ENCODE results near the gene CD164L2.
A peak's percentile ranks its signal among the peaks of the same experiment; 100 is the strongest.
"Not testable (repeated sequence)": the region's sequence is repeated elsewhere in the genome, so short reads cannot be mapped to it uniquely, and the experiment has no call there.

The CD164L2 gene

GRCh38 chr1:27392096-27392777 lies 9.1 kb upstream of the CD164L2 start, which contains the start of gene GPR3:
TSS of gene GPR3 (plus strand) at chr1:27392622. CDS start at chr1:27393799, 1,177 bp downstream.
- peak within 1 kb of the TSS; percentile 57 to 91 for H2BK12ac ChIP-seq (ENCODE audit: low read length in 2 of 2)
- H3K14ac ChIP-seq (ENCODE audit: low read length in 2 of 2): no peak within 1 kb of the TSS
- H3K23ac ChIP-seq (ENCODE audit: low read length in 2 of 2): no peak within 1 kb of the TSS
- DNase-seq: peak; percentile 94
- 9% methylated on average over 62 of the region's 69 CpGs for WGBS
- no peaks in the 10 kb centered on the region for H3K9me3 ChIP-seq (ENCODE audit: control insufficient read depth, low read length)
- H4K91ac ChIP-seq (ENCODE audit: low read length): peak within 1 kb of the TSS; percentile 72
- H3K18ac ChIP-seq (ENCODE audit: low read depth in 1 of 2, low read length in 2 of 2): peak within 1 kb of the TSS; percentile 63 to 82
- peaks cover 18% of the 10 kb centered on the region for H3K4me1 ChIP-seq (ENCODE audit: control insufficient read depth, insufficient read depth, low read depth, low read length)
- peaks cover 0 to 6% of the 10 kb centered on the region in 2 experiments for H3K36me3 ChIP-seq (ENCODE audit: control insufficient read depth in 1 of 2, insufficient read depth in 2 of 2, low read depth in 1 of 2, low read length in 2 of 2)
- H3K79me1 ChIP-seq (replicated peaks; ENCODE audit: low read length, poor library complexity, severe bottlenecking): peaks cover 6% of the 10 kb centered on the region
- H2AFZ ChIP-seq (ENCODE audit: low read depth, low read length): peak within 1 kb of the TSS; percentile 67
- peak within 1 kb of the TSS; percentile 95 for H3K9ac ChIP-seq (ENCODE audit: low read length)
- peak within 1 kb of the TSS; percentile 94 for H2BK15ac ChIP-seq (ENCODE audit: low read depth, poor library complexity, severe bottlenecking)
- H2BK5ac ChIP-seq (ENCODE audit: low read depth, low read length, poor library complexity, severe bottlenecking): peak within 1 kb of the TSS; percentile 47
- H2AK5ac ChIP-seq (ENCODE audit: low read length, severe bottlenecking): peak within 1 kb of the TSS; percentile 37
- H3K4ac ChIP-seq (ENCODE audit: low read depth in 1 of 2, low read length in 2 of 2): peak within 1 kb of the TSS; percentile 58 to 79
- peak within 1 kb of the TSS; percentile 80 for H4K8ac ChIP-seq (ENCODE audit: low read length)
- H3K27me3 ChIP-seq (ENCODE audit: control insufficient read depth in 1 of 2, insufficient read depth in 1 of 2, low read length in 2 of 2): peaks cover 0 to 8% of the 10 kb centered on the region in 2 experiments
- peak within 1 kb of the TSS; percentile 78 for H2BK120ac ChIP-seq (ENCODE audit: low read depth, low read length)
- peak within 1 kb of the TSS; percentile 68 to 88 for H3K4me3 ChIP-seq (ENCODE audit: insufficient read depth in 1 of 2, low read depth in 1 of 2, low read length in 2 of 2)
- H3K27ac ChIP-seq (ENCODE audit: low read length, poor library complexity, severe bottlenecking): no peak within 1 kb of the TSS
- H3K4me2 ChIP-seq (ENCODE audit: low read length, poor library complexity, severe bottlenecking): peak within 1 kb of the TSS; percentile 94

DNA sequence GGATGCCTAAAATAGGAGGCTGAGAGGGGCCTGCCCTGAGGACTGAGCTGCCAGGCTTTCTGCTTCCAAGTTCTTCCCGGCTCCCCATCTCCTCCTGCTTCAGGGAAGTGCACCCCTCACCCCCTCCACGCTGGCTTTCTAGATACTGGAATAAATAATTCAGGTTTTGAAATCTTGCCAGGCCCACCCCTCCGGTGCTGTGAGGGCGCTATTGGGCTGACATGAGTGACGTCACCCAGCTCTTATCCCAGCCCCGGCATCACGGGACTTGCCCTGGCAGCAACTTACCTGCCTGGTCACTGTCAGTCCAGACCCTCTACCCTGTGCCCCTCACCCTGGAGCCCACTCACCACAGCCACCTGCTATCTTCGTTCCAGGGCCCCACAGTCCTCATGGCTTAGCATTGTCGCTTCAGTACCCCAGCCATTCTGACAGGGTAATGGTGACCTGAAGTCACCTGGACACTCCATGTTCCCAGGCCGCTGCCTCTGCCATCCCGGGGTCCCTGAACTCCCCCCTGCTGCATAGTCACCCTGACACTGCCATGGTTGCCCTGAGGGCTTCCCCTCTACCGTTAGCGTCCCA lies 8.5 kb upstream of the CD164L2 start:
- H3K4me3 ChIP-seq (ENCODE audit: insufficient read depth in 1 of 2, low read depth in 1 of 2, low read length in 2 of 2): peak overlapping the region in 1 of 2 experiments; percentile 88
- no peak overlapping the region for H2BK120ac ChIP-seq (ENCODE audit: low read depth, low read length)
- H3K36me3 ChIP-seq (ENCODE audit: control insufficient read depth in 1 of 2, insufficient read depth in 2 of 2, low read depth in 1 of 2, low read length in 2 of 2): peaks cover 0 to 6% of the 10 kb centered on the region in 2 experiments
- peak overlapping the region; percentile 94 for H3K4me2 ChIP-seq (ENCODE audit: low read length, poor library complexity, severe bottlenecking)
- peak overlapping the region; percentile 57 to 91 for H2BK12ac ChIP-seq (ENCODE audit: low read length in 2 of 2)
- H3K9me3 ChIP-seq (ENCODE audit: control insufficient read depth, low read length): no peaks in the 10 kb centered on the region
- no peak for DNase-seq
- 60% methylated on average over 13 of the region's 13 CpGs for WGBS
- no peak overlapping the region for H2AFZ ChIP-seq (ENCODE audit: low read depth, low read length)
- no peak overlapping the region for H3K27ac ChIP-seq (ENCODE audit: low read length, poor library complexity, severe bottlenecking)
- peak overlapping the region; percentile 94 for H2BK15ac ChIP-seq (ENCODE audit: low read depth, poor library complexity, severe bottlenecking)
- H3K79me1 ChIP-seq (replicated peaks; ENCODE audit: low read length, poor library complexity, severe bottlenecking): peaks cover 6% of the 10 kb centered on the region
- peak overlapping the region; percentile 95 for H3K9ac ChIP-seq (ENCODE audit: low read length)
- no peak overlapping the region for H3K23ac ChIP-seq (ENCODE audit: low read length in 2 of 2)
- peaks cover 18% of the 10 kb centered on the region for H3K4me1 ChIP-seq (ENCODE audit: control insufficient read depth, insufficient read depth, low read depth, low read length)
- no peak overlapping the region for H2BK5ac ChIP-seq (ENCODE audit: low read depth, low read length, poor library complexity, severe bottlenecking)
- peak overlapping the region; percentile 80 for H4K8ac ChIP-seq (ENCODE audit: low read length)
- H2AK5ac ChIP-seq (ENCODE audit: low read length, severe bottlenecking): peak overlapping the region; percentile 2
- H3K18ac ChIP-seq (ENCODE audit: low read depth in 1 of 2, low read length in 2 of 2): peak overlapping the region in 1 of 2 experiments; percentile 73
- H3K14ac ChIP-seq (ENCODE audit: low read length in 2 of 2): no peak overlapping the region
- H4K91ac ChIP-seq (ENCODE audit: low read length): peak overlapping the region; percentile 72
- peak overlapping the region in 1 of 2 experiments; percentile 17 for H3K4ac ChIP-seq (ENCODE audit: low read depth in 1 of 2, low read length in 2 of 2)
- peaks cover 4 to 8% of the 10 kb centered on the region in 2 experiments for H3K27me3 ChIP-seq (ENCODE audit: control insufficient read depth in 1 of 2, insufficient read depth in 1 of 2, low read length in 2 of 2)

GRCh38 chr1:27388337-27389005 lies 5.3 kb upstream of the CD164L2 start:
- Histone ChIP-seq H3K14ac (ENCODE audit: low read length in 2 of 2) (no peak overlapping the region), H3K9ac (ENCODE audit: low read length) (no peak overlapping the region), H2BK5ac (ENCODE audit: low read depth, low read length, poor library complexity, severe bottlenecking) (no peak overlapping the region), H4K91ac (ENCODE audit: low read length) (no peak overlapping the region), H2BK120ac (ENCODE audit: low read depth, low read length) (no peak overlapping the region), H2BK15ac (ENCODE audit: low read depth, poor library complexity, severe bottlenecking) (no peak overlapping the region), H3K27ac (ENCODE audit: low read length, poor library complexity, severe bottlenecking) (no peak overlapping the region), H3K23ac (ENCODE audit: low read length in 2 of 2) (no peak overlapping the region), H3K4me1 (ENCODE audit: control insufficient read depth, insufficient read depth, low read depth, low read length) (peaks cover 16% of the 10 kb centered on the region), H3K27me3 (ENCODE audit: control insufficient read depth in 1 of 2, insufficient read depth in 1 of 2, low read length in 2 of 2) (peaks cover 8 to 10% of the 10 kb centered on the region in 2 experiments), H3K9me3 (ENCODE audit: control insufficient read depth, low read length) (no peaks in the 10 kb centered on the region), H3K4ac (ENCODE audit: low read depth in 1 of 2, low read length in 2 of 2) (no peak overlapping the region), H2BK12ac (ENCODE audit: low read length in 2 of 2) (no peak overlapping the region), H3K4me2 (ENCODE audit: low read length, poor library complexity, severe bottlenecking) (no peak overlapping the region), H3K18ac (ENCODE audit: low read depth in 1 of 2, low read length in 2 of 2) (no peak overlapping the region), H4K8ac (ENCODE audit: low read length) (no peak overlapping the region), H2AK5ac (ENCODE audit: low read length, severe bottlenecking) (no peak overlapping the region), H3K36me3 (ENCODE audit: control insufficient read depth in 1 of 2, insufficient read depth in 2 of 2, low read depth in 1 of 2, low read length in 2 of 2) (no peaks in the 10 kb centered on the region), H2AFZ (ENCODE audit: low read depth, low read length) (no peak overlapping the region), H3K79me1 (replicated peaks; ENCODE audit: low read length, poor library complexity, severe bottlenecking) (peaks cover 3% of the 10 kb centered on the region), H3K4me3 (ENCODE audit: insufficient read depth in 1 of 2, low read depth in 1 of 2, low read length in 2 of 2) (no peak overlapping the region)
- DNase-seq: peak; percentile 52
- 41% methylated on average over 5 of the region's 5 CpGs for WGBS

GRCh38 chr1:27384797-27385196 lies 1.7 kb upstream of the CD164L2 start:
- not testable (repeated sequence) for H3K79me1 ChIP-seq (replicated peaks; ENCODE audit: low read length, poor library complexity, severe bottlenecking); H3K4ac ChIP-seq (ENCODE audit: low read depth in 1 of 2, low read length in 2 of 2)

More at GRCh38 chr1:27384797-27385196, 1.7 kb upstream of the CD164L2 start:
- not testable (repeated sequence) for H3K36me3 ChIP-seq (ENCODE audit: control insufficient read depth in 1 of 2, insufficient read depth in 2 of 2, low read depth in 1 of 2, low read length in 2 of 2); H3K23ac ChIP-seq (ENCODE audit: low read length in 2 of 2); DNase-seq; H2AK5ac ChIP-seq (ENCODE audit: low read length, severe bottlenecking); H4K8ac ChIP-seq (ENCODE audit: low read length); H3K9me3 ChIP-seq (ENCODE audit: control insufficient read depth, low read length); H3K27ac ChIP-seq (ENCODE audit: low read length, poor library complexity, severe bottlenecking); H3K4me1 ChIP-seq (ENCODE audit: control insufficient read depth, insufficient read depth, low read depth, low read length); H2AFZ ChIP-seq (ENCODE audit: low read depth, low read length); H3K4me3 ChIP-seq (ENCODE audit: insufficient read depth in 1 of 2, low read depth in 1 of 2, low read length in 2 of 2); H3K9ac ChIP-seq (ENCODE audit: low read length); H3K14ac ChIP-seq (ENCODE audit: low read length in 2 of 2); H3K4me2 ChIP-seq (ENCODE audit: low read length, poor library complexity, severe bottlenecking); H2BK12ac ChIP-seq (ENCODE audit: low read length in 2 of 2); H2BK15ac ChIP-seq (ENCODE audit: low read depth, poor library complexity, severe bottlenecking); H3K18ac ChIP-seq (ENCODE audit: low read depth in 1 of 2, low read length in 2 of 2); H4K91ac ChIP-seq (ENCODE audit: low read length); H2BK120ac ChIP-seq (ENCODE audit: low read depth, low read length); H2BK5ac ChIP-seq (ENCODE audit: low read depth, low read length, poor library complexity, severe bottlenecking)
- 90% methylated on average over 2 of the region's 3 CpGs for WGBS
- peaks cover 19 to 27% of the 10 kb centered on the region in 2 experiments for H3K27me3 ChIP-seq (ENCODE audit: control insufficient read depth in 1 of 2, insufficient read depth in 1 of 2, low read length in 2 of 2)

Data from mesenchymal stem cell (in vitro differentiated cells and primary cell).